Activated naive CD4-positive, alpha-beta T cell treated with anti-CD3 and anti-CD28 coated beads, Interleukin-2, amount 50 U/mL, for 16 hours (primary cell): Measurements from ENCODE around the gene ASS1.
"Not testable (repeated sequence)": the region's sequence is repeated elsewhere in the genome, so short reads cannot be mapped to it uniquely, and the experiment has no call there.

Experiments
- DNase-seq: peaks from one replicate; pipeline ENCODE4 v3.0.0-alpha.2; 2020

Gene ASS1

DNA sequence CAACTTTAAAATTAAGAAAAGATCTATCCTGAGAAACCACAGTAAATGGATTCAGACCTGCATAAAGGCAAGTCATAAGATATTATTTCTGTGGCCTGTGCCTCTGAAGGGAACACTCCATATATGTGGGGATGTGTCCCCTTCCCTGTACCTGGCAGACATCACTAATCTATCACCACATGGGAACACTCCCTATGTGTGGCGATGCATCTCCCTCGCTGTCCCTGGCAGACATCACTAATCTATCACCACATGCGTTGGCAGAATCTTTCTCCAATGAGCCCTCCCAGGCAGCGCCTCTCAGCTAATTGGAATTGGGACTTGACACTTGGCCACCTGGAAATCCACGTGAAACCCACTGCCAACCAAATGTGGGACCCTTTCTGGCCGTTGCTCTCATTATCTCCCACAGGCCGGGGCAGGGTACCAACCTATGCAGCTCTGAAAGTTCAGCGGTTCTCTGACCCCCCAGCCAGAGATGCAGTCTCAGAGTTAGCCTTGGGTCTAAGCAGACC is 25.2 kb upstream of the ASS1 start:
- DNase-seq, result no peak

- no peak for DNase-seq
Observed at GRCh38 chr9:130421154-130421801, 23.5 kb upstream of the ASS1 start.

DNA sequence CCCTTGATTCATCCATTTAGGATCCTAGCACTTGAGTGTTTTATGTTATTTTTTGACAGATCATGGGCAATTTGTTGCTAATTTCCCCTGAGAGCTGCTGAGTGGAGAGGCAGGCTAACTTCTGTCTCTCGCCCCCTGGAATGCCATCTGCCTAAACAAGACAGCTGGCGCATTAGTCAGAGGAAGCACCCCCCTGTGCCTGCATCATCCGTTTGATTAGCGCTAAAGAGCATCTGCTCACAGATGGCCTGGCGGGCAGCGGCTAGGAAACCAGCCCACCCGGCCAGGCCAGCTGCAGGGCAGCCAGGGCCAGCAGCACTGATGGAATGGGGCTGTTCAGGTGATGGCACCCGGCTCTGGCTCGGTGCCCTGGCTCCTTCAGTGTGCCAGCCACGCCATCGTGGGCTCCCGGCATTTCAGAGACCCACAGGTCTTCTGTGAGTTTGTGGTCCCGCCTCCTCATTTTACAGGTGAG is 22.9 kb upstream of the ASS1 start:
- no peak for DNase-seq

DNA sequence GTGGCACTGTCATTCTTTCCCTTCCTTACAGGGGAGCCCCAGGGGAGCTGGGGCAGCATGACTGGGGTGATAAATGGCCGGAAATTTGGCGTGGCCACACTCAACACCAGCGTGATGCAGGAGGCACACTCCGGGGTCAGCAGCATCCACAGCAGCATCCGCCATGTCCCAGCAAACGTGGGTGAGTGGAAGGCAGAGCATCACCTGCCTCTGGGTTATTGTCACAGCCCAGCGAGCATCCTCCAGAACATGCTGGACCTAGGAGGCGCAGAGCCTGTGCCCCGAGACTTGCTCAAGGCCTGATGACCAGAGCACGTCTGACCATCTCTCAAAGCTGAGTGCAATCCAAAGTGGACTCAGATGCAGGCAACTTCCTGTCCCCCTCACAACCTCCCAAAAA is 22.2 kb upstream of the ASS1 start:
- DNase-seq, result no peak

DNA sequence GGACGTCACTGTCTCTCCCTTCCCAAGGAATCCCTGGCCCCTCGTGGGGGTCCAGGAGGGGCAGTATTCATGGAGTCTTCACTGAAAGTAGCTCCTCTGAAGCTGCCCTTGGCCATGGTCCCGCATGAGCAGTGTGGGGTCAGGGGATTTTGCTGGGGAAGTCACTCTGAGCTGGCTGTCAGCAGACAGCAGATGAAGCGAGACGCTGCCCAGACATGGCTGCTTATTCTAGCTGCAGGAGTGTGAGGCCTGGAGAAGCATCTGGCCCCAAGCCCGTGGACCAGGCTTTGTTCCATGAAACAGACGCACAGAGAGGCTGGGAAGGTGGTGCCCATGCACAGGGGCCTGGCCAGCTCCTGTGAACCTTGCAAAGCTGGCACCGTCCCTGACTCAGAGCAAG is 21.5 kb upstream of the ASS1 start:
- DNase-seq, result no peak

GRCh38 chr9:130424595-130425454 is 19.9 kb upstream of the ASS1 start:
- no peak for DNase-seq

- DNase-seq, result no peak
Observed at GRCh38 chr9:130425741-130426466, 18.9 kb upstream of the ASS1 start.

- DNase-seq, result no peak
Observed at GRCh38 chr9:130426467-130426773, 18.3 kb upstream of the ASS1 start.

GRCh38 chr9:130426883-130427282 is 17.9 kb upstream of the ASS1 start:
- DNase-seq, result no peak

GRCh38 chr9:130427326-130427725 is 17.4 kb upstream of the ASS1 start:
- no peak for DNase-seq

- no peak for DNase-seq
Observed at GRCh38 chr9:130428086-130428665, 16.6 kb upstream of the ASS1 start.

DNA sequence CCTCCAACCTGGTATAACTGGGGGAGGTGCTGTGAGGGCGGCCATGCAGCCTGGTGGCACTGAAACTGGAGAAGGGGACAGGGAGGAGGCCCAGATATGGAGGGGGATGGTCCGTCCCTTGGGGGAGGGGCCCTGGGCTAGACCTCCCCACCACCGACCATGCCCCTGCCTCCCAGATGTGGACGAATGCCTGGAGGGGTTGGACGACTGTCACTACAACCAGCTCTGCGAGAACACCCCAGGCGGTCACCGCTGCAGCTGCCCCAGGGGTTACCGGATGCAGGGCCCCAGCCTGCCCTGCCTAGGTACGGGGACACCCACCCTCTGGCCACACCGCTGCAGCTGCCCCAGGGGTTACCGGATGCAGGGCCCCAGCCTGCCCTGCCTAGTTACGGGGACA is 15.4 kb upstream of the ASS1 start:
- DNase-seq, result no peak

GRCh38 chr9:130429831-130430230 is 14.9 kb upstream of the ASS1 start:
- no peak for DNase-seq

- no peak for DNase-seq
Observed at GRCh38 chr9:130430232-130430631, 14.5 kb upstream of the ASS1 start.

DNA sequence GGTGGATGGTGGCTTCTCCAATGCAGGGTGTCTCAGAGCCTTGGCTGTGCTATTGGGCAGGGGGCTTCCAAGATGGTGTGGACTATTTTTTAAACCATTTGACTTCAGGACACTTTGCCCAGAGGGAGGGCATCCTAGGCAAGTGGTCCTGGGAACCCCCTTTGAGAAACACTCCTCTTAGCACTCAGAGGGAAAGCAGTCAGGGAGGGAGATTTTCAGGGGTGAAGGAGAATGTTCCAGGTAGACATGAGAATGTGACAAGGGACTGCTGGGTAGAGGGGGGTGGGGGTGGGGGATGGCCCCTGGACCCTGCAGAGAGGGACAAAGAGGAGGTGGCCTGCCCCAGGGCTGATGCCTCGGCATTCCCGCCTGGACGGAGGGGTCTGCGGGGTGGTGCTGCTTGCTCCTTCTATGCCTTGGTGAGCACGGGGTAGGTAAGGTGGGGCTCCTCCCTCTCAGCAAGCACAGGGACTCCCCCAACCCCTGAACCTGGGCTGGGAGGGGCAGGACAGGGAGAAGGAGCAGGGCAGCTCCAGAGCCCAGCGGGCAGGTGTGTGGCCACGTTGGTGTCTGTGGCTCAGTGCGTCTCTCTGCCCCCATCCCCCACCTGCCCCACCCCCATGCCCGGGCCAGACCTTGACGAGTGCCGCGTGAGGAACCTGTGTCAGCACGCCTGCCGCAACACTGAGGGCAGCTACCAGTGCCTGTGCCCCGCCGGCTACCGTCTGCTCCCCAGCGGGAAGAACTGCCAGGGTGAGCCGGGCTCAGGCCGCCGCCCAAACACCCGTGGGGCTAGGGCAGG is 13.8 kb upstream of the ASS1 start:
- DNase-seq, result no peak

DNA sequence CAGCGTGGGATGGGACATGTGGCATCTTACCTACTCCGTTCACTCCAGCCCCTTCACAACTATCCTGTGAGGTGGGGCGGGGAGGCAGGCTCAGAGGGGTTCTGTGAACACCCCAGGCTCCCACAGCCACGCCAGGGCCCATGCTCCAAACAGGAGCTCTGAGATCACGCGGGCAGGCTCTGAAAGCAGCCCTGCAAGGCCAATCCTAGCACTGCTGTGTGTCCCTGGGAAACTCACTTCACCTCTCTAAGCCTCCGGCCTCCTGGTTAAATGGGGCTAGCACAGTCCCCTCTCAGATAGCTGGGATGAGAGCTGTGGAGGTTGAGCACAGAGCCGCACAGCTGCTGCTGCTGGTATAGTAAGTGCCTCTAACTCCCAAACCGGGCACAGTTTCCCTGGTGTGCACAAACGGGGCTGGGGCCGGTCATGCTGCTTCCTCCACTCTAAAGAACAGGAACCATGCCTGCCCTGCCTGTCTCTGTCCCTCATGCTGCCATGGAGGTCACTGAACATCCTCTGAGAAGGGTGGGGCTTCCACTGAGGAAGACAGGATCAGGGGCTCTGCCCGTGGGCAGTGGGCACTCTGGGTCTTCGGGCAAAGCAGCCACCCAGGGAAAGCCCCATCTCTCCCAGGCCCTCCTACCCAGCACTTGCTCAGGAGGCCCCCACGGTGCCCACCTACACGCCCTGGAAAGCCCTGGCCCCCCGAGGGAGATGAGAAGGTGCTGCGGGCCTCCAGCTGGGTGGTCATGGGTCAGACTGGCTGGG is 13.0 kb upstream of the ASS1 start:
- no peak for DNase-seq

DNA sequence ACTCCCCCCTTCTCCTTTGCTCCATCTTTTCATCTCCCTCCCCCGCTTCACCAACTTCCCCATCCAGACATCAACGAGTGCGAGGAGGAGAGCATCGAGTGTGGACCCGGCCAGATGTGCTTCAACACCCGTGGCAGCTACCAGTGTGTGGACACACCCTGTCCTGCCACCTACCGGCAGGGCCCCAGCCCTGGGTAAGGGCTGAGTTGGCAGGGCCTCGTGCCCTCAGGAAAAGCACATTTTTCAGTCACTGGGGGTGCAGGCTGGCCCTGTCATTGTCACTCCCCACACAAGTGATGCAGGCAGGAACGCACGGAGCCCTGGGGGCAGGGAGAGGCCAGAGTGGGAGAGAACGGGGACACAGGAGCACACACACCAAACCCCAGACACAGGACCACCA is 12.4 kb upstream of the ASS1 start:
- no peak for DNase-seq

- DNase-seq, result no peak
Observed at GRCh38 chr9:130432796-130433167, 12.0 kb upstream of the ASS1 start.

DNA sequence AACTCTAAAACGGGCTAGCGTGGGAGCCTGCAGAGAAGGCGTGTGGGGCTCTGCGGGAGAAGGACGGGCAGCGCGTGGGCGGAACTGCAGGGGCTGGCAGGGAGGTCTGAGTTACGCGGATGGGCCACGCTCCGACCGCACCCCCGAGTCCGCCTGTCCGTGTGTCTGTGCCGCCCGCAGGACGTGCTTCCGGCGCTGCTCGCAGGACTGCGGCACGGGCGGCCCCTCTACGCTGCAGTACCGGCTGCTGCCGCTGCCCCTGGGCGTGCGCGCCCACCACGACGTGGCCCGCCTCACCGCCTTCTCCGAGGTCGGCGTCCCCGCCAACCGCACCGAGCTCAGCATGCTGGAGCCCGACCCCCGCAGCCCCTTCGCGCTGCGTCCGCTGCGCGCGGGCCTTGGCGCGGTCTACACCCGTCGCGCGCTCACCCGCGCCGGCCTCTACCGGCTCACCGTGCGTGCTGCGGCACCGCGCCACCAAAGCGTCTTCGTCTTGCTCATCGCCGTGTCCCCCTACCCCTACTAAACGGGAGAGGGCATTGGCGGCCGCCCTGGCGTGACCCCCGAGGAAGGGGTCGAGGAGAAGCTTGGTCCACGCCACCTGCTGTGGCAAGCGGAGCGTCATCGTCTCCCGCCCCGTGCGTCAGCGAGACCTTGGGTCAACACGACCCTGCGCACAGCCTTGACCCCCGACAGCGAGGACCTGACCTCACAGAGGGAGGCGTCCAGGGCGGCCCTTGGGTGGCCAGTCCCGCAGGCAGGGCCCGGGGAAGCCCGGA is 11.4 kb upstream of the ASS1 start:
- peak; percentile 41 for DNase-seq

GRCh38 chr9:130433947-130434262 is 10.9 kb upstream of the ASS1 start:
- no peak for DNase-seq

DNA sequence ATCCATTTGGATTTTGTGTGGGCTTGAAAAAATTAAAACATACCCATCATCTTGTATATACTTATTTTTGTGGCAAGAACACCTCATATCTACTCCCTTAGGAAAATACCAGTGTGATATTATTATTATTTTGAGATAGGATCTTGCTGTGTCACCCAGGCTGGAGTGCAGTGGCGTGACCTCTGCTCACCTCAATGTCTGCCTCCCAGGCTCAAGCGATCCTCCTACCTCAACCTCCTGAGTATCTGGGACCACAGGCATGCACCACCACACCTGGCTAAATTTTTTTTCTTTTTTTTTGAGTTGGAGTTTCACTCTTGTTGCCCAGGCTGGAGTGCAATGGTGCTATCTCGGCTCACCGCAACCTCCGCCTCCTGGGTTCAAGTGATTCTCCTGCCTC is 10.1 kb upstream of the ASS1 start:
- DNase-seq, result not testable (repeated sequence)
